GM12878 (cell line): ENCODE data around the gene AMY1B. TPM values are rescaled to one million over a fixed set of nuclear protein-coding genes. Genes with fewer than 3 reads are reported as not detected.
"Not testable (repeated sequence)": the region's sequence is repeated elsewhere in the genome, so short reads cannot be mapped to it uniquely, and the experiment has no call there.

ENCODE experiments used
- ATAC-seq: fragments of 200-7000 bp; cut with Tn5 transposase; 3 replicates; pipeline ENCODE4 v1.9.1; 2020; ENCODE audit warnings: mild to moderate bottlenecking, moderate library complexity
- BruUV-seq: library from RNA; stranded (reverse); fragments of 400-500 nt; replicated peaks from 2 replicates; lab custom pipeline; 2021; lab: Mats Ljungman, UMichigan
- CTCF ChIA-PET: fragments of 300-600 bp; sonication (Branson Sonifier 250); formaldehyde crosslinking; extraction: SDS; loops from one replicate; lab custom pipeline; 2021; ENCODE audit warnings: inconsistent platforms; lab: Yijun Ruan, JAX
- POLR2A ChIA-PET: fragments of 350-600 bp; formaldehyde crosslinking; extraction: SDS; loops from one replicate; lab custom pipeline; 2021; ENCODE audit warnings: inconsistent platforms; lab: Charles Lee
- RAD21 ChIA-PET: fragments of 300-600 bp; sonication (Branson Sonifier 250); formaldehyde crosslinking; loops from one replicate; lab custom pipeline; 2023; ENCODE audit warnings: antibody characterized with exemption; ENCODE audit not compliant: unreplicated experiment; lab: Charles Lee
- SMC1A ChIA-PET: fragments of 300-600 bp; sonication (Branson Sonifier 250); formaldehyde crosslinking; loops from one replicate; lab custom pipeline; 2023; ENCODE audit not compliant: unreplicated experiment, uncharacterized antibody; lab: Charles Lee
- DNase-seq: peaks from one replicate; pipeline ENCODE4 v3.0.0-alpha.2; 2011; ENCODE audit warnings: low read depth, low spot score
- FAIRE-seq: peaks from 3 replicates; lab custom pipeline; 2011; peaks lifted over from hg19 to GRCh38; lab: Jason Lieb, UNC
- H2AFZ ChIP-seq: 2 replicates; pipeline ENCODE4 v1.6.0; 2011; ENCODE audit warnings: low read depth, low read length, control low read depth; ENCODE audit not compliant: control insufficient read depth
- H3K27ac ChIP-seq: 2 replicates; pipeline ENCODE4 v1.5.1; 2011; ENCODE audit warnings: control low read depth; ENCODE audit not compliant: control insufficient read depth, insufficient read depth
- H3K27me3 ChIP-seq, 2 experiments: replicated peaks in 1 of 2; 2 replicates each; pipeline versions ENCODE4 v1.6.0 to v1.6.1; 2011; ENCODE audit warnings: low read length in 1 of 2; ENCODE audit not compliant: control insufficient read depth in 2 of 2, insufficient read depth in 2 of 2
- H3K36me3 ChIP-seq, 2 experiments: 2 replicates each; pipeline ENCODE4 v1.5.1; 2011; ENCODE audit warnings: low read length in 1 of 2; ENCODE audit not compliant: control insufficient read depth in 2 of 2, insufficient read depth in 2 of 2
- H3K4me1 ChIP-seq: 2 replicates; pipeline ENCODE4 v1.6.1; 2011; ENCODE audit warnings: mild to moderate bottlenecking, low read length, moderate library complexity, mixed read lengths; ENCODE audit not compliant: control insufficient read depth, insufficient read depth
- H3K4me2 ChIP-seq: 2 replicates; pipeline ENCODE4 v1.6.0; 2011; ENCODE audit warnings: control low read depth; ENCODE audit not compliant: control insufficient read depth, insufficient read depth
- H3K4me3 ChIP-seq: fragments of 200-600 bp; sonication (generic); 2 replicates; pipeline ENCODE4 v1.5.1; 2016
- H3K79me2 ChIP-seq: 2 replicates; pipeline ENCODE4 v1.6.0; 2011; ENCODE audit warnings: low read length; ENCODE audit not compliant: control insufficient read depth, insufficient read depth
- H3K9ac ChIP-seq: 2 replicates; pipeline ENCODE4 v1.8.0; 2011; ENCODE audit warnings: low read length, control low read depth, mixed read lengths; ENCODE audit not compliant: control insufficient read depth, insufficient read depth
- H3K9me3 ChIP-seq: replicated peaks from 3 replicates; pipeline ENCODE4 v1.5.1; 2011; ENCODE audit warnings: mild to moderate bottlenecking, low read length; ENCODE audit not compliant: control insufficient read depth, insufficient read depth
- H4K20me1 ChIP-seq: 2 replicates; pipeline ENCODE4 v1.6.0; 2011; ENCODE audit not compliant: control insufficient read depth, insufficient read depth
- WGBS: methylation state at CpG from one replicate; pipeline ENCODE4 v1.1.6; 2016; ENCODE audit warnings: low lambda C conversion rate; ENCODE audit not compliant: insufficient replicate concordance, insufficient coverage; ENCODE audit errors: missing lambda C conversion rate; 5-methylcytosine and 5-hydroxymethylcytosine counted together
- in situ Hi-C: fragments of 300-500 bp; cut with MboI; formaldehyde crosslinking; loops from 9 replicates; pipeline ENCODE4 v1.14.3; 2018; ENCODE audit warnings: mixed read lengths
- intact Hi-C: fragments of 100-400 bp; cut with micrococcal nuclease; formaldehyde crosslinking; loops from one replicate; pipeline ENCODE4 v1.14.2; 2022; ENCODE audit not compliant: unreplicated experiment
- polyA plus RNA-seq, 11 experiments: library from polyadenylated mRNA; depleted of rRNA in 4 of 11; unstranded in 6 of 11; stranded (reverse) in 5 of 11; fragments of >200 nt; fragmentation: Nextera tagmentation in 4 of 11; fragmentation: Illumina TruSeq in 1 of 11; extraction: Ambion mirVana in 4 of 11; extraction: Trizol in 1 of 11; gene quantifications; 1 replicate in 1 of 11; 2 replicates in 10 of 11; pipeline versions ENCODE4 v1.2.1 to v1.2.3, GENCODE V29; 2011 to 2016; ENCODE audit warnings: inconsistent platforms in 2 of 11, missing spikeins in 2 of 11, low read depth in 1 of 11
- total RNA-seq, 4 experiments: library from RNA; depleted of rRNA in 3 of 4; stranded (reverse); fragments of >200 nt in 3 of 4; fragmentation: Illumina TruSeq in 1 of 4; extraction: Trizol in 1 of 4; gene quantifications; 2 replicates each; pipeline versions ENCODE4 v1.2.1 to v1.2.3, GENCODE V29; 2013 to 2021

The AMY1B gene
- total and polyA plus RNA-seq, 10 of the 15 experiments (the other 5 are each of a cell fraction or from before 2014, with no cell fraction given) = 0.08 to 0.25 TPM; not detected in 8

DNA sequence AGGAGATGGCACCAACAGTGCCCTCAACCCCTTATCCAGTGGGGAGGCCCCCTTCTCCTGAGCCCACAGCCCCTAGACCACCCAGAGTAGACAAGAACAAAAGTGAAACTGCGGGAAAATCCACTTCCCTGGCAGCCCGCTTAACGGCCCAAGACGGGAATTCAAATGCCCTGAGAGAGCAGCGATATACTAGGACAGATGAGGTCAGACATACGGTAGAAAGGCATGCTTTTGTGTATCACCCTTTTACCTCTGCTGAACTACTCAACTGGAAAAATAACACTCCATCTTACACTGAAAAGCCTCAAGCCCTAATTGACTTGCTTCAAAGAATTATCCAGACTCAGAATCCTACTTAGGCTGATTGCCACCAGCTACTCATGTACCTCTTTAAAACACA, 1.4 kb upstream of the AMY1B start:
- H3K27me3 ChIP-seq, BruUV-seq, in situ Hi-C loops, POLR2A ChIA-PET, DNase-seq, H3K4me2 ChIP-seq, FAIRE-seq, H3K27ac ChIP-seq, RAD21 ChIA-PET, H3K4me1 ChIP-seq, SMC1A ChIA-PET, H3K4me3 ChIP-seq, H3K36me3 ChIP-seq, H3K79me2 ChIP-seq, CTCF ChIA-PET, H3K9ac ChIP-seq, H4K20me1 ChIP-seq, H2AFZ ChIP-seq, H3K9me3 ChIP-seq, intact Hi-C loops, ATAC-seq: not testable (repeated sequence)
- no CpG with 5 or more reads among the region's 6 CpGs for WGBS

DNA sequence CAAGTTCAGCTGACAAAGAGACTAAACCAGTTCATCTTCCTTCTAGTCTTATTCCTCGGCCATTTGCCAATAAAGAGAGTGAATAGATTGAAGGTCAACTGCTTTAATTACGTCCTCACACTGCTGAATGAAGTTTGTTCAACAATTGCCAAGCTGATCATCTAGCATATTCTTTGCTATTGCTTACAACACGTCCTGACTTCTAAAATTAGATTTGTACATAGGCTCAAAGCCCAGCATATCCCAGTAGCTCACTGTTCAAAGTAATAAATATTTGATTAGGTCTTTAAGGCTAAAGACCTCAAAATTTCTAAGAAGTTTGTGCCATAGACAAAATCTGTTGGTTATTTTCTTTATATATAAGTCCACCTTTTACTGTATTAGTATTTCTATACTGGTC, 19.7 kb downstream of the AMY1B start:
- RAD21 ChIA-PET, H2AFZ ChIP-seq, BruUV-seq, H3K36me3 ChIP-seq, H3K27ac ChIP-seq, H3K79me2 ChIP-seq, H4K20me1 ChIP-seq, CTCF ChIA-PET, FAIRE-seq, SMC1A ChIA-PET, H3K27me3 ChIP-seq, in situ Hi-C loops, DNase-seq, ATAC-seq, H3K4me1 ChIP-seq, H3K4me3 ChIP-seq, H3K9me3 ChIP-seq, intact Hi-C loops, POLR2A ChIA-PET, H3K4me2 ChIP-seq, H3K9ac ChIP-seq: not testable (repeated sequence)
- no CpG with 5 or more reads among the region's 3 CpGs for WGBS

DNA sequence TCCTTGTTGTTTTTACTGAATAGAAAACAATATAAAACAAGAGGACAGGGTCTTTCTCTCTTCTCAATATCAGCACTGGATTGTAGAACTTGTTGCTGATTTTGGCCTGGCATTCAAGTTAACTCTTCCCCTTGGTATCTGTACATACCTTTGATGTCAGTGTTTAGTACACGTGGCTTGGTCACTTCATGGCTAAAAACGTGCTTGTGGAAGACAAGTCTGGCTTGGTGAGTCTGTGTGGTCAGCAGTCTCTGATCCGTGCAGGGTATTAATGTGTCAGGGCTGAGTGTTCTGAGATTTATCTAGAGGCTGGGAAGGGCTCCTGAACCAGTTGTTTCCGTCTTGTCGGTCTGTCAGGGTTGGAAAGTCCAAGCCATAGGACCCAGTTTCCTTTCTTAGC, 40.5 kb downstream of the AMY1B start, which contains the start of gene AMY1A:
Gene AMY1A (plus strand): TSS at position 301 of the 400 bp plus-strand sequence. CDS start 571 bp downstream, outside the sequence.
- H3K27me3 ChIP-seq, ATAC-seq, POLR2A ChIA-PET, BruUV-seq, RAD21 ChIA-PET, H3K4me2 ChIP-seq, H3K36me3 ChIP-seq, H3K4me1 ChIP-seq, H3K9ac ChIP-seq, DNase-seq, SMC1A ChIA-PET, H3K27ac ChIP-seq, CTCF ChIA-PET, in situ Hi-C loops, H3K79me2 ChIP-seq, H2AFZ ChIP-seq, H4K20me1 ChIP-seq, H3K9me3 ChIP-seq, H3K4me3 ChIP-seq, intact Hi-C loops, FAIRE-seq: not testable (repeated sequence)
- WGBS = no CpG with 5 or more reads among the region's 5 CpGs

DNA sequence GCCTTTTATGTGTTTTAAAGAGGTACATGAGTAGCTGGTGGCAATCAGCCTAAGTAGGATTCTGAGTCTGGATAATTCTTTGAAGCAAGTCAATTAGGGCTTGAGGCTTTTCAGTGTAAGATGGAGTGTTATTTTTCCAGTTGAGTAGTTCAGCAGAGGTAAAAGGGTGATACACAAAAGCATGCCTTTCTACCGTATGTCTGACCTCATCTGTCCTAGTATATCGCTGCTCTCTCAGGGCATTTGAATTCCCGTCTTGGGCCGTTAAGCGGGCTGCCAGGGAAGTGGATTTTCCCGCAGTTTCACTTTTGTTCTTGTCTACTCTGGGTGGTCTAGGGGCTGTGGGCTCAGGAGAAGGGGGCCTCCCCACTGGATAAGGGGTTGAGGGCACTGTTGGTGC, 41.9 kb downstream of the AMY1B start:
- H3K4me3 ChIP-seq, H3K9me3 ChIP-seq, H3K79me2 ChIP-seq, CTCF ChIA-PET, POLR2A ChIA-PET, FAIRE-seq, SMC1A ChIA-PET, H3K27me3 ChIP-seq, H2AFZ ChIP-seq, RAD21 ChIA-PET, H3K27ac ChIP-seq, DNase-seq, H4K20me1 ChIP-seq, BruUV-seq, H3K36me3 ChIP-seq, intact Hi-C loops, in situ Hi-C loops, ATAC-seq, H3K9ac ChIP-seq, H3K4me2 ChIP-seq, H3K4me1 ChIP-seq: not testable (repeated sequence)
- no CpG with 5 or more reads among the region's 6 CpGs for WGBS
